ENCODE data around the gene ZBTB7B. TPM values are rescaled to one million over a fixed set of nuclear protein-coding genes. Genes with fewer than 3 reads are reported as not detected.
A peak's percentile ranks its signal among the peaks of the same experiment; 100 is the strongest.

The ZBTB7B gene
- total and polyA plus RNA-seq, 9 of the 15 experiments (the other 6 are each of a cell fraction or from before 2014, with no cell fraction given), result 0.04 to 46.5 (median 15.2) TPM

DNA sequence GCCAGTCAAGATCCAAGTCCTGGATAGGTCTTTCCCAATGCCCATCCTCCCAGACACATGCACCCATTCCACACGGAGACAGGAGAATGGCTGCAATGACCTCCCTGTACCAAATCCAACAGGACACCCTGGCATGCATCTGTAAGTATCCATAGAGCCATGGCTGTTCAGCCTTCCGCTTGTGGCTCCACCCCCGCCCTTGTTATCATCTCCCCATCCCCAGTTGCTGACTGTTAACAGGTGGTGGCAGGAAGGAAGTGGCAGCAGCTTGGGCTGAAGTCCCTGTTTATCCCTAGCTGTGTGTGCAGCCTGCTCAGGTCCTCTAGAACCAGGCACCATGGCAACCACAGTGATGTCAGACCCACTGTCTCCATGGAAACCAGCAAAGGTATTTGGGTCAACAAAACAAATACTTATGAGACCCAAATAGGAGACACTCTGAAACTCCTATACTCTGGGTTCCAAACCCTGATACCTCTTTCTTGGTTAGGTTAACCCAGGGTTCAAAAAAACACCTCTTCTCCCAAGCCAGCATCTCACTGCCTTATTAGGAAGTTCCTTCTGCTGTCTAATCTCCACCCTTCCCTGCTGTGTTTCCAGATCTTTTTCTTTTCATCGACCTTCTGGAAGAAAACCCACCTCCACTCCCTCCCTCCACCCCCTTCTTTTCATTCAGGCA is 47.4 kb upstream of the ZBTB7B start (continued):
- TF ChIP-seq GABPB1 (CRISPR knock-in tag; IDR thresholded peaks at IDR 0.05), result 0 out of 2 replicates have a peak, but pooled peaks have one; percentile 2
- TF ChIP-seq MTA1 (IDR thresholded peaks at IDR 0.05; ENCODE audit: borderline replicate concordance), result no peak
- TF ChIP-seq ETS2 (tag; IDR thresholded peaks at IDR 0.05; ENCODE audit: borderline replicate concordance, poor library complexity, severe bottlenecking), result no peak
- peak; percentile 82 for TF ChIP-seq FOXJ2 (tag; IDR thresholded peaks at IDR 0.05)
- peak; percentile 40; the same call in 1 of the 2 replicates for TF ChIP-seq MYNN (IDR thresholded peaks at IDR 0.05)
- TF ChIP-seq MYNN (CRISPR knock-in tag; IDR thresholded peaks at IDR 0.05), result no peak
- TF ChIP-seq PHF21A (IDR thresholded peaks at IDR 0.05; ENCODE audit: borderline replicate concordance, low read depth), result no peak
- 0 out of 2 replicates have a peak, but pooled peaks have one; percentile 39 for TF ChIP-seq ETV5 (CRISPR knock-in tag; IDR thresholded peaks at IDR 0.05; ENCODE audit: low read depth)
- TF ChIP-seq TAL1 (IDR thresholded peaks at IDR 0.05), result no peak
- TF ChIP-seq PHB (CRISPR knock-in tag; IDR thresholded peaks at IDR 0.05), result no peak
- TF ChIP-seq HINFP (tag; conservative IDR thresholded peaks at IDR 0.05; ENCODE audit: low read depth), result no peak
- TF ChIP-seq TCF3 (CRISPR knock-in tag; IDR thresholded peaks at IDR 0.05), result peak; percentile 34; the same call in 1 of the 2 replicates
- no peak for TF ChIP-seq SIN3A (IDR thresholded peaks at IDR 0.05; ENCODE audit: borderline replicate concordance in 2 of 2, control insufficient read depth in 1 of 2, low read depth in 2 of 2, low read length in 2 of 2)
- TF ChIP-seq HES1 (IDR thresholded peaks at IDR 0.05; ENCODE audit: low read depth), result no peak
- TF ChIP-seq FOXK2 (conservative IDR thresholded peaks at IDR 0.05 in 1 of 2, IDR thresholded peaks at IDR 0.05 in 1 of 2; ENCODE audit: low read depth in 2 of 2), result peak; percentile 67 to 82; a peak in 3 of 4 replicates
- no peak for TF ChIP-seq IRF1 (CRISPR knock-in tag; IDR thresholded peaks at IDR 0.05; ENCODE audit: borderline replicate concordance)
- TF ChIP-seq HNRNPLL (IDR thresholded peaks at IDR 0.05; ENCODE audit: low read depth, low read length, poor library complexity, severe bottlenecking), result no peak
- no peak for TF ChIP-seq MCM3 (IDR thresholded peaks at IDR 0.05)
- no peak for TF ChIP-seq E2F3 (CRISPR knock-in tag; IDR thresholded peaks at IDR 0.05)
- TF ChIP-seq MTF1 (CRISPR knock-in tag; IDR thresholded peaks at IDR 0.05; ENCODE audit: borderline replicate concordance), result no peak
- TF ChIP-seq ELF2 (CRISPR knock-in tag; IDR thresholded peaks at IDR 0.05), result no peak
- no peak for TF ChIP-seq ZBTB7A (IDR thresholded peaks at IDR 0.05; ENCODE audit: borderline replicate concordance, control insufficient read depth, low read depth, low read length)
- TF ChIP-seq TEAD4 (IDR thresholded peaks at IDR 0.05; ENCODE audit: low read length), result peak; percentile 20; the same call in 1 of the 2 replicates
- TF ChIP-seq TEAD4 (CRISPR knock-in tag; IDR thresholded peaks at IDR 0.05; ENCODE audit: borderline replicate concordance), result no peak
- peak in 1 of 2 experiments; percentile 67; a peak in 1 of 4 replicates for TF ChIP-seq CSDE1 (IDR thresholded peaks at IDR 0.05)
- TF ChIP-seq EHMT2 (IDR thresholded peaks at IDR 0.05), result no peak
- no peak for TF ChIP-seq FIP1L1 (IDR thresholded peaks at IDR 0.05; ENCODE audit: low read depth, low read length, poor library complexity, severe bottlenecking)
- peak; percentile 29 to 62; a peak in 2 of 4 replicates for TF ChIP-seq KDM1A (IDR thresholded peaks at IDR 0.05)

Measured in K562 (cell line).